ENCODE results near the gene PCBP1.
"Not testable (repeated sequence)": the region's sequence is repeated elsewhere in the genome, so short reads cannot be mapped to it uniquely, and the experiment has no call there.

The PCBP1 gene

DNA sequence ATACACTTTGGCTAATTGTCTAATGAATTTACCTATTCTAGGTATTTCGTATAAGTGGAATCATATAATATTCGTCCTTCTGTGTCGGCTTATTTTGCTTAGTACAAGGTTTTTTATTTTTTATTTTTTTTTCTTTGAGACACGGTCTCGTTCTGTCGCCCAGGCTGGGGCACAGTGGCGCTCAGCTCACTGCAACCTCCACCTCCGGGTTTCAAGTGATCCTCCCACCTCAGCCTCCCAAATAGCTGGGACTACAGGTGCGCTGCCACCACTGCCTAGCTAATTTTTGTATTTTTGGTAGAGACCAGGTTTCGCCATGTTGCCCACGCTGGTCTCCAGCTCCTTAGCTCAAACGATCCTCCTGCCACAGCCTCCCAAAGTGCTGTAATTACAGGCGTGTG, 38.2 kb downstream of the PCBP1 start:
- no peak for DNase-seq (ENCODE audit: low read depth)

DNA sequence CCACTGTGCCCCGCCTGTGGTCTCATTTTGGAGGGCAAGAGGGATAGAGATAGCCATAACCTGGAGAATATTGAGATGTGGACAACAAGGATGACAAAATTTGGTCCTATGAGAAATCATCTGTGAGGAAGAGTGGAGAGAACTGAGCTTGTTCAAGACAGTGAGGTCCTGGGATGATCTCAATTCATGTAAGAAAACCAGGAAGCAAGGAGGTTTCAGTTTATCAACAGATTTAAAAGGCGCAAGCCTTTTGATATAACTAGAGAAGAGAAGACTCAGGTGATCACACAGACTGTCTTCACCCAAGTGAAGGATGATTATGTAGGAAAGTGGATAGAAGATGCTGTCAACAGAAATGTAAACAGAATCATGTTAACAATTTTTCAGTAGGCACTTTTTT, 39.1 kb downstream of the PCBP1 start:
- DNase-seq (ENCODE audit: low read depth), result no peak

DNA sequence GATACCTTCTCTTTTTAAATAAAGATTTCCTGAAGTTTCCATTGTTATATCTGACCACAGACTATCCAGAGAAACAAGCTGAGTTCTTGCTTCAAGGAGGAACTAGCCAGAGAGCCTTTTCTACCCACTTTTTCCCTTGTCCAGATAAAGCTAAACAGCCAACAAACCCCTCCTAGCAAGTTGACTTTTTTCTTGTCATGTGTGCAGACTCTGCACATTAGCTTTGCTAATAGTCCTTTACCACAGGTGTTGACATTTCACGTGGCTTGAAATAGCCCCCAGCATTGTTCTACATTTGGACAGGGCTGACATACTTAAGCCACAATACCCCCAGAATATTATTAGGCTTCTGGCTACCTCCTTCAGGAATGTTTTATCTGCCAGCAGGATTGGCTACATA, 40.7 kb downstream of the PCBP1 start:
- no peak for DNase-seq (ENCODE audit: low read depth)

DNA sequence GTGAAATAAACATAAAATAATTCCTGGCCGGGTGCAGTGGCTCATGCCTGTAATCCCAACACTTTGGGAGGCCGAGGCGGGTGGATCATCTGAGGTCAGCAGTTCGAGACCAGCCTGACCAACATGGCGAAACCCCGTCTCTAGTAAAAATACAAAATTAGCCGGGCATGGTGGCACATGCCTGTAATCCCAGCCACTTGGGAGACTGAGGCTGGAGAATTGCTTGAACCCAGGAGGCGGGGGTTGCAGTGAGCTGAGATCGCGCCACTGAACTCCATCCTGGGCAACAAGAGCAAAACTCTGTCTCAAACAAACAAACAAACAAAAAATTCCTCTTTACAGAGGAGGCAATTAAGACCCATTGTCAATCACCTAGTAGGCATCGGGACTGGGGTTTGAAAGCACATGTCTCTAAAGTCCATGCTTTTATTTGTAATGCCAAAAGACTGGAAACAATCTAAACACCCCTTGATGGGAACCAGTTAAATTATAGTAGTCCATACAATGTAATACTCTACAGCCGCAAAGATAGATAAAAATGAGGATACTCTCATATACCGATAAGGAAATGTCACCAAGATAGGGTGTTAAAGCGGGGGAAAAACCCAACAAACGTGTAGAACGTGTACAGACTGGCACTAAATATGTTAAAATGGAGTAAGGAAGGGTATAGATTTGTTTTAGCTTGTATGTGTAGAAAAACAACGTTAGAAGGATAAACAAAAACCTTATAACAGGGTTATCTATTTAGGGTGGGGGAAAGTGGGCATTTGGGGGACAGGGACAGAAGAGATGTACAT, 44.3 kb downstream of the PCBP1 start:
- not testable (repeated sequence) for DNase-seq (ENCODE audit: low read depth)

DNA sequence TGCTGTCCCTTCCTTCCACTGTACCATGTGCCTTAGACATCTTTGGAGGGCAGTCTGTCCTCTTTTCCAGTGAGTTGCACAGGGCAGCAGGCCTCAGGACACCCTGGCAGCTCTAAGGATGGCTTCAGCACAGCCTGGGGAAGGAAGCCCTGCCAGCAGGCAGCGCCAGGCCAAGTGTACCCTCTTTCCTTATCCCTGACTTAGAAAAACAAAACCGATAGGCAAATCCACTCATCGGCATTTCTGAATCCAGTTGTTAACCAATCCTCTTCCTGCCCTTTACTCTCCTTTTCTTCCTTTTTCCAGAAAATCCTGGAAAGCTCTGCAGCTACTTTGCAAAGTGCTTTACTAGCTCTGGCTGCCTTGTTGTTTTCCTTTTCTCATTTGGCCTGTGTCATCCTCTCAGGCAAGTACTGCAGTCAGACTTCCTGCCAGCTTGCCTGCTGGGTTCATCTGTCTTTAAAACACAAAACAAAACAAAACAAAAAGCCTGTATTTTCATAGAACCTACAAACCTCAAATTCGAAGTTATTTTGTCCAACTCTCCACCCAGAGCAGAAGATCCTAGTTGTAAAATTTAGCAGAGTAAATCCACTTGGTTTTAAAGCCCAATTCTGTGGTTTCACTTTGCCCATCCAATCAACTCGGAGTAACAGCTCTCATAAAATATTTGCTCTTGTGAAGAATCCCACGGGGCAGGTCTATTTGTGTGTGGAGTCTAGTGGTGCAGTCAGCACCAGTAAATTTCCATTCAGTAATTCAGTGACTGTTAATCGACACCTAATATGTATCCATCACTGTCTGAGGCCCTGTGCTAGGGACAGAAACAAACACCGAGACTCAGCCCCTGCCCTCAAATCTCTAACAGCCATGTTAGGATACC, 45.2 kb downstream of the PCBP1 start:
- DNase-seq (ENCODE audit: low read depth), result no peak

DNA sequence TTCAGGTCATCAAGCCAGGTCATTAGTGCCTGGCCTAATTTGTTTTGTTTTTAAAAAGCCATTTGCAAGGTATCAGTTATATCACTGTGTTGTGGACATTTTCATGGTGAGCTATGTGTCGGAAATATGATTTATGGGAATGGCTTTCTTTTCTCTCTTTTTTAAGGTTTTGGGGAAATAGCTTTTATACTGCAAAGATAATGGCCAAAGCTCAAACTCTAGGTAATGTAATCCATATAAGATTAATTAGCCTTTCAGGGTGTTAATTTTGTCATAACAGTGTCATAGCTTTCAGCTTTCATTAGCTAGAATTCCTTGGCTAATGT, 45.8 kb downstream of the PCBP1 start:
- no peak for DNase-seq (ENCODE audit: low read depth)

DNA sequence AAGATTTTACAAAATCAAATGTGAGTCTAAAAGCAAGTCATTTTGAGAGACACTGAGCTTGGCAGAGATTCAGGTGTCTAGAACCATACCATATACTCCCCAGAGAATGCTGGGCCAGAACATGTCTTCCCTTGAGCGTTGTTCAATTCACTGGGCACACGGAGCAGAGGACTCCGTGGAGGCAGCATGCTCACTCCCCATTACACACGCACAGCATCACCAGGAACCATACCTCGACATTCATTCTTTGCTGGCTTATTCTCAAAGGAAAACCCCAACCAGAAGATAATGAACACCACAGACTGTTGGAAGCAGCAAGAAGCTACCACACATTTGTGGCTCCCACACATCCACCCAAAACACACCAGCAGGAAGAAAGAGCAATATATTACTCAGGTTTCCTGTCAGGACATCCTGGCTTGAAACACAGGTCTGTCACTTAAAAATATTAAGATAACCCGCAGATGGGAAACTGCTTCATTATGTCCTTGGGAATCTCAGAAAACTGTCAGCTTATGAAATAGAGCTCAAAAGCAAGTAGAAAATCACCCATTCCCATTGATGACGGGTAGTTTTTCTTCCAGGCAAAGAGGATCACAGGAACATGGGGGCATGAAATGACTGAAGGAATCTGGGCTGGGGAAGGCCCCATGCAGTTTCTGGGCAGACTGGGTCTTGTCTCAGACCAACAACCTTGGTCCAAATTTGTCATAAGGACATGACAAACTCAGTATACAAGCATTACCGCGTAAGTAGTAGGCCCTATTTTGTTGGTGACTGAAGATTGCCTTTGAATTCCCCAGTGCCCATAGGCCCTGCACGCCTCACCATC, 46.4 kb downstream of the PCBP1 start:
- no peak for DNase-seq (ENCODE audit: low read depth)

DNA sequence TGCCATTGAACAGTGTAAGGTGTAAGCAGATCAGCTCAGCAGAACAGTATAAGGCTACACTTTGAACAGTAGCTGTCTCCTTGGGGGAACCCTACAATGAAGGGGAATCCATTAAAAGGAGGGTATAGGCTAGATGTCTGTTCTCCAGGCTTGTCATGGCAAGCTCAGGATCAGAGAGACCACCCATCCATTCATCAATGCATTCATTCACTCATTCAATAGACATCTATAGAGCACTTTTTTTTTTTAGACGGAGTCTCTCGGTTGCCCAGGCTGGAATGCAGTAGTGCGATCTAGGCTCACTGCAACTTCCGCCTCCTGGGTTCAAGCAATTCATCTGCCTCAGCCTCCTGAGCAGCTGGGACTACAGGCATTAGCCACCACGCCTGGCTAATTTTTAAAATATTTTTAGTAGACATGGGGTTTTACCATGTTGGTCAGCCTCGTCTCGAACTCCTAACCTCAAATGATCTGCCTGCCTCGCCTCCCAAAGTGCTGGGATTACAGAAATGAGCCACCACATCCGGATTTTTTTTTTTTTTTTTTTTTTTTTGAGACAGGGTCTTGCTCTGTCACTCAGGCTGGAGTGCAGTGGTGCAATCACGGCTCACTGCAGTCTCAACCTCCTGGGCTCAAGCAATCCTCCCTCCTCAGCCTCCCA, 47.2 kb downstream of the PCBP1 start:
- DNase-seq (ENCODE audit: low read depth), result not testable (repeated sequence)

All from stimulated activated CD8-positive, alpha-beta memory T cell treated with anti-CD3 and anti-CD28 coated beads, Interleukin-4, amount 100 ng/mL, for 24 hours (primary cell).